GM21390 (cell line): ENCODE results near the gene DPP9.
"Not testable (repeated sequence)": the region's sequence is repeated elsewhere in the genome, so short reads cannot be mapped to it uniquely, and the experiment has no call there.

Experiments
- ATAC-seq: cut with Tn5 transposase; IDR thresholded peaks from one replicate; pipeline ENCODE4 v1.9.1; 2021; ENCODE audit not compliant: unreplicated experiment

The DPP9 gene

DNA sequence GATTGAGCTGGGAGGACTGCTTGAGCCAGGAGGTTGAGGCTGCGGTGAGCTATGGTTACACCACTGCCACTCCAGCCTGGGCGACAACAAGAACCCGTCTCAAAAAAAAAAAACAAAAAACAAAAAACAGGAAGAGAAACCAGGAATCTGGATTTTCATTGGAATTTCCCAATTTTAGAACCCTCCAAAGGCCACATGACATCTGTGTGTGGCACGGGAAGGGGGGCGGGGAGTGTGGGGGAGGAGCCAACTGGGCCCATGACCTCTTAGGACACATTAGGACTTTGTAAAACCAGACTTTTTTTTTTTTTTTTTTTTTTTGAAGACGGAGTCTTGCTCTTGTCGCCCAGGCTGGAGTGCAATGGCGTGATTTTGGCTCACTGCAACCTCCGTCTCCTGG lies 32.3 kb downstream of the DPP9 start:
- ATAC-seq, result no peak

DNA sequence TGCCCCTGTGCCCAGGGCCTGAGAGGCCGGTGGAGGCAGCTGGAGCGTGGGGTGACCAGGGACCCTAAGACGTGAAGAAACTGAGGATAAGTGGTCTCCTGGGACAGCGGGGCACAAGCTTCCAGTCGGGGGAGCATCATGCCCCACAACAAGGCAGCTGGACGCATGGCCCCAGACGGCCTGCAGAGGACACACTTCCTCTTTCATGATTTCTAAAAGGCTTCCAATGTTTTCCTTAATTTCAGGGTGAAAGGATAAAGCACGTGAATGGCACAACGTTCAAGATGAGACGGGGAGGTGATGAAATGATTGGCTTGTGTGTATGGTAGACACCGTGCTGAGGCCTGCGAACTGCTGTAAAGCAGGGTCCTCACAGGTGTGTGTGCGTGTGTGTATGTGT lies 33.3 kb downstream of the DPP9 start:
- ATAC-seq, result no peak

DNA sequence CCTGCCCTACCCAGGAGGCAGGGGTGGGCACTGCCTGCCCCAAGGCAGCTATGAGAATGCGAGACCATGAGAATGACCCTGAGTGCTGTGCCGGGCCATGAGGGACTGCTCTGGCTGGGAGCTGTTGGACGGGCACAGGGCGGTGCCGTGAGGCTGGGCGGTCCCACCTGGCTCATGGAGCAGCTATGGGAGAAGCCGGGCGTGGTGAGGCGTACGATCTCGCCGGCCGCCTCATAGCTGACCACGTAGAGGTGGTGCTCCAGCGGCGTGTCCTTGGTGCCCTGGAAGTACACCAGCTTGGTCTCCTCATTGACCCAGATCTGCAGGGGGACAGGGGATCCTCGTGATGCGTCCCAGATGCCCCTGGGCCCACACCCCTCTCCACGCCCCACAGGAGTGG lies 34.2 kb downstream of the DPP9 start:
- ATAC-seq, result no peak

DNA sequence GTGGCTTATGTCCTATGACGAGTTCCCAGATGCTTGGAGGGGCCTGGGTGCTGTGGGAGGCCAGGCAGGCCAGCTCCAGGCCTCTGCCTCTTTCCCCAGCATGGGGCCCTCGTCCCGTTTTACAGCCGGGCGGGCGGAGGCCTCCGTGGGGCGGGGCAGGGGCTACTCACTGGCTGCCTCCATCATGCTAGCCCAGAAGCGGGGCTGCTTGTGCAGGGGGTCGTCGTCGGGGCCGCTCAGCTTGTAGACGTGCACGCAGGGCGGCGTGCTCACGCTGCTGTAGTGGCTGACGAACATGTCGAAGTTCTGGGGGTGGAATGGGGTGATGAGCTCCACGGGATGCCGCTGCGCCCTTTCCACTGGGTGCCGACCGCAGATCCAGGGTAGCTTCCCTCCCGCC lies 35.1 kb downstream of the DPP9 start:
- no peak for ATAC-seq

DNA sequence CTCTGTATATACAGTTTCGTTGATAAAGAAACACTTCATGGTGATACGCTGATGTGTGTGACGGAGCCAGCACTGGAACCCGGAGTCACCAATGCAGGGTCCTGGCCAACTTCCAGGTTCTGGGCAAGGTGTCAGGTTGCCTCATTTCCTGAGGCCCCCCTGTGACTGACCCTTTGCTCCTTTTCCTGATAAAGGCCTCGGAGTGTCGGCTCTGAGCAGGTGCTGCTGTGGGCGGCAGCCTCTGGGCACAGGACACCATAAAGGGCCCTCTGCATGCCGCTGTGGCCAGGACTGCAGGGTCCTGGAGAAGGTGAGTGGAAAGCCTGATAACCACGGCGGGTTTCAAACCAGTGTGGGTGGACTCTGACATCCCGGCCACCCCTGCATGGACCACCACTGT lies 36.2 kb downstream of the DPP9 start:
- ATAC-seq, result no peak

DNA sequence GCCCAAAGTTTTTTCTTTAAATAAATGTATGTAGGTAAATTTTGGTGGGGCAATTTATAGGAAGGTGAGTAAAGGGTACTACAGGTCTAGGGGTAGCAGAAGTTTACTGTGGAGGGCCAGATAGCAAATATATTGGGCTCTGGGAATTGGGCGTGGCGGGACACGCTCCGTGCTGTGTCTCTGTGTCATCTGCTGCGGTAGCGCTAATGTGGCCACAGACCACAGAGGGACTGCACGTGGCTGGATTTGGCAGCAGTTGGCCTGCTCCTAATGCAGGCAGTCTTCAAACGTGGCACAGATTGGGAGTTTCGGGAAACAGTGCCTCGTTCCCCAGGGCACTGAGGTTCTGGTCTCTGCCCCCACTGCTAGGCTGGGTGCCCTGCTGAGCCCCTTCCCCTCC lies 36.9 kb downstream of the DPP9 start:
- no peak for ATAC-seq

DNA sequence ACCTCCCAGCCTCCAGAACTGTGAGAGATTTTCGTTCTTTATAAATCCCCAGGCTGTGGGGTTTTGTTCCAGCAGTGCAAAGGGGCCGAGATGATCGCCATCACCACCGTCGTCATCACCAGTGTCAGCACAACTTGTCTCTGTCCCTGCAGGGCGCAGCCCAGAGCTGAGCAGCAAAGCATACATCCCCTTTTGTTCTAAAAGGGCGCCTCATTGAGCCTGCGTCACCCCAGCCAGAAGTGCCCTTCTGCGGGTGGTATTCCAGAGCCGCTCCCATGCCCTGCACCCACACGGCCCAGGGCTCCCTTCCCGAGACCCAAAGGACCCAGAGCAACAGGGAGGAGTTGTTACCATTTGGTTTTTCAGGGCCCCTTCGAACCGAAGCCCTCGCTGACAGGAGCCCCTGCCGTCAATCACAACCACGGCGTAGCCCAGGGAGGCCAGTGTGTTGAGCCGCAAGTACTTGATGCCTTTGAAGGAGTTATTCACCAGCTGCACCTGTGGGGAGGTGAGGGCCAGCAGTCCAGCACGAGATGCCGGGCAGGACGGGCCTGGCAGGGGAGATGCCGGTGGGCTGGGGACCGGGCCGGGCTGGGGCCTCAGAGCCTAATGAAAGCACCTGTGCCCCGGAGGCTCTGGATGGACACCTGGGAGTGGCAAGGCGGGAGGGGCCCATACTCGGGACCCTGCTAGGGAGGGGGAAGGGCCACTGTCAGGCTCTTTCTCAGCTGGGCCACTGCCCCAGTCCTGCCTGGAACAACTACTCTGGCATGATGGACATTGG lies 39.1 kb downstream of the DPP9 start:
- ATAC-seq, result no peak

DNA sequence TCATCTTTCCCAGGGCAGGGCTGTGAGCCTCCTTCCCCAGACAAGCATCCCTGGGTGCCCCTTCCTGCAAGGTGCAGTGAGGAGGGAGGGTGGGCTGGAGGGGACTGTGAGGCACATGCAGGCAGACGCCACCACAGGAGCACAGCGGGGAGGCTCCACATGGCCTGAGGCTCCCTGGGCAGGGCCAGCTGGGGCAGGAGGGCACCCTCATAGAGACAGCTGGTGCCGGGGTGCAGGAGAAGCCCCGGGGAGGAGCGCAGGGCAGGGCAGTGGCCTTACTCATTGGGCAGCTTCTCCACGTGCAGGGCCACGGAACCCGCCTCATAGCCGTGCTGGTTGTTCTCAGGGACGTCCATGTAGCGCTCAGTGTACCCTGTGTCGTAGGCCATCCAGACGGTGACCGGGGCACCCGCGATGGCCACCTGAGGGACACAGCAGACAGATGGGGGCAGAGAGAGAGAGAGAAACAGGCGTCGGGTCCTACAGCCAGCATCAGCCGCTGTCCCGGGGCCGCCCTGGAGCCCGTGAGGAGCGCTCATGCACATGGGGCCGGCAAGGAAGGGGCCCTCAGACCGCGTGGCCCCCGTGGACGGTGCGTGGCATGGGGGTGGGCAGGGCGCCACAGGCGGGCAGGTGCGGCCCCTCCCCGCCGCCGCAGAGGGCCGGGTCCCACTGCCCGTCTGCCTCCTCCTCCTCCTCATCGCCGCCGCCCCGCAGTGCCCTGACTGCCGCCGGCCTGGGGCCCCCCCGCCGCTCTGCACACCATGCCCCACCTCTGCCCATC lies 41.0 kb downstream of the DPP9 start:
- no peak for ATAC-seq

DNA sequence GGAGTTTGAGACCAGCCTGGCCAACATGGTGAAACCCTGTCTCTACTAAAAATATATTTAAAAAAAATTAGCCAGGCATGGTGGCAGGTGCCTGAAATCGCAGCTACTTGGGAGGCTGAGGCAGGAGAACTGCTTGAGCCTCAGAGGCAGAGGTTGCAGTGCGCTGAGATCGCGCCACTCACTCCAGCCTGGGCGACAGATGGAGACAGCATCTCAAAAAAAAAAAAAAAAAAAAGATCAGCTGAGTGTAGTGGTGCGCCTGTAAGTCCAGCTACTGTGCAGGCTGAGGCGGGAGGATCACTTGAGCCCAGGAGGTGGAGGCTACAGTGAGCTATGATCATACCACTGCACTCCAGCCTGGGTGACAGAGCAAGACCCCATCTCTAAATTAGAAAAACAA lies 43.6 kb downstream of the DPP9 start:
- ATAC-seq, result not testable (repeated sequence)

DNA sequence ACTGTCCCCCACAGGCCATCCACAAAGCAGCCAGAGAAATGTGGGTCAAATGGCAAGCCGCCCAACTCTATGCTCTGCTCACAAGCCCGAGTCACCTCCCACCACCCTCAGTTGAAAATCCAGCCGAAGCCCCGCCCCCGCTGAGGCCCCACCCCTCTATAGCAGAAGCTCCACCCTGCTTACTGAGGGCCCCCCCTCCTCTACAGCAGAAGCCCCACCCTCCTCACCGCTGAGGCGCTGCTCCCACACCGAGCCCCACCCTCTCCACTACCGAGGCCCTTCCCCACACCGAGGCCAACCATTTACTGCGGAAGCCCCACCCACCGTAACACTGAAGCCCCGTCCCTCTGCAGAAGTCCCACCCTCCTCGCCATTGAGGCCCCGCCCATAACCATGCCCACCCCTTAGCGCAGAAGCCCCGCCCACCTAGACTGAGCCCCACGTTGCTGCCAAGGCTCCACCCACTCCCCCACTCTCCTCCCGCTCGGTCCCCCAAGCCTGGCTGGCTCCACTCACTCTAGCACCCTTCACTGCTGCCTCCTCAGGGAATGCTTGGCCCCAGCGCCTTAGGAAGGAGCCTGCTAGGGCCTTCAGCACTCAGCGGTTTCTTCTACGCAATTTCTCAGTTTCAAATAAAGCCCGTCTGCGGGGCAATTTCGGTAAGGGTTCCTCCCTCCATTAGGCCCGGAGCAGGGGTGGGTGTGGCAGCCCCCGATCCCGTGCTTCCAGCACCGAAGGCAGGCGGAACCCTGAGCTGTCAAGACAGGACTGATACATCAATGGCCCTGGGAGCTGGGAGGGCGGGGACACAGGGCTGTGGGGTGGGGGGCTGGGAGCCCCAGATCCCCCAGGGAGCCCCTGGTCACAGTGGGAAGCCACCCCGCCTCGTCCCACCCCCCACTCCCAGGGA lies 44.5 kb downstream of the DPP9 start:
- no peak for ATAC-seq

DNA sequence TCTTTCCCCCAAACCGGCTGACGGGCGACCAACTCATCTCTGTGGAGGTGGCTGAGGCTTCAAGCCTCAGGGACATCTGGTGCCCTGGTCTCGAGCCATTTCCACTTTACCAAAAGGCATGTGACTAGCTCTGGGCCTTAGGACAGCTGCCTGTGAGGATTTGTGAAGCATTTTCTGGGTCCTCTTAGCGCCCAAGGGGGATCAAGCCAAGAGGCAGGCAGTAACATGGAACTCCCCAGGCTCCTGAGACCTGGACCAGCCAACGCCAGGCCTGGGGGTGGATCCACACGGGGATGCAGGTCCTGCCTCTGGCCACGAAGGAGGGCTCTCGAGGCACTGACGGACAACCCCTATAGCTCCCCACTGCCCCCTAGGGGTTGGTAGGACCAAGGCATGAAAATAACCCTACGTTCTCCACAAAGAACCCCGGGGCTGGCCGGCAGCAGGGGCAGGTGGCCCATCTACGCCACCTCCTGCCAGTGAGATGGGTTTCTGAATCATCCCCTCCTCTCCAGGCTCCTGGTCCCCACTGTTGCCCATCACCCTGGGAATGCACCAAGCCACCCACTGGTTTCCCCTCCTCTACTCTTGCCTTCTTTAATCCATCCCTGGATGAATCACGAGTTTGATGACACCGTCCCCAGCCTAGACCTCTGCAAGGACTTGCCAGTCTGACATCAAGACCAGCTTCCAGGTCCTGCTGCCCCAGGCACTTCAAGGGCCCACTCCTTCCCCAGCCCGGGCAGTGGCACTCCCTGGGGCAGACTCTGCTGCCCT lies 46.5 kb downstream of the DPP9 start:
- no peak for ATAC-seq

DNA sequence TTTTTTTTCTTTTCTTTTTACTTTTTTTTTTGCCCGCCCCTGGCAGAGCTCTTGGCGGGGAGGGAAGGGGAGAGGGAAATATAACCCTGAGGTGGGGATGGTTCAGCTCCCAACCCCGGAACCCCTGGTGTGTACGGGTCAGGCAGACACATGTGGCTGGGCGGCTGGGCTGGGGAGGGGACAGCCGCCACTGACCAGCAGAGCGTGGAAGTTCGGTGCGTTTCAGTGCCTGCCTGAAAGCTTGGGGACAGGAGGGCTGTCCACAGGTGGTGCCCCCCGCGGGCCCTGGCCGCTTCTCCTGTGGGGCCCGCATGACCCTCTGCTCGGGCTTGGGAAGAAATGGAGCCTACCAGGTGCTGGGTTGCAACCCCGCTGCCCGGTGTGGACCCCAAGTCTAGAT lies 48.3 kb downstream of the DPP9 start:
- ATAC-seq, result no peak

DNA sequence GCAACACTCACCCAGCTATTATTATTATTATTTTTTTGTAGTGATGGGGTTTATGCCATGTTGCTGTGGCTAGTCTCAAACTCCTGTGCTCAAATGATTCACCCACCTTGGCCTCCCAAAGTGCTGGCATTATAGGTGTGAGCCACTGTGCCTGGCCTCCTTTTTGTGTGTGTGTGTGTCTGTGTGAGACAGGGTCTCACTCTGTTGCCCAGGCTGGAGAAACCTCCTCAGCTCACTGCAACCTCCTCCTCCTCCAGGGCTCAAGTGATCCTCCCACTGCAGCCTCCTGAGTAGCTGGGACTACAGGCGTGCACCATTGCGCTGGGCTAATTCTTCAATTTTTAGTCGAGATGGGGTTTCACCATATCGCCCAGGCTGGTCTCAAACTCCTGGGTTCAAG lies 49.9 kb downstream of the DPP9 start:
- ATAC-seq, result no peak

DNA sequence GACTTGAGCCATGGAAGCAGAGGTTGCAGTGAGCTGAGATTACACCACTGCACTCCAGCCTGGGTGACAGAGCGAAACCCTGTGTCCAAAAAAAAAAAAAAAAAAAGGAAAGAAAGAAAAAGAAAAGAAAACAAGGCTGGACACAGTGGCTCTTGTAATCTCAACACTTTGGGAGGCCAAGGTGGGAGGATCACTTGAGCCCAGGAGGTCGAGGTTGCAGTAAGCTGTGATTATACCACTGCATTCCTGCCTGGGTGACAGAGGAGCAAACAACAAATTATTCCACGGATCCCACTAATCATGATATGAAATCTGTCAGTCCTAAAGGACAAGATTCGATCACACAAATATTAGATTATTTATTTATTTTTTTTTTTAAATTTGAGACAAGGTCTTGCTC lies 50.4 kb downstream of the DPP9 start:
- ATAC-seq, result no peak

DNA sequence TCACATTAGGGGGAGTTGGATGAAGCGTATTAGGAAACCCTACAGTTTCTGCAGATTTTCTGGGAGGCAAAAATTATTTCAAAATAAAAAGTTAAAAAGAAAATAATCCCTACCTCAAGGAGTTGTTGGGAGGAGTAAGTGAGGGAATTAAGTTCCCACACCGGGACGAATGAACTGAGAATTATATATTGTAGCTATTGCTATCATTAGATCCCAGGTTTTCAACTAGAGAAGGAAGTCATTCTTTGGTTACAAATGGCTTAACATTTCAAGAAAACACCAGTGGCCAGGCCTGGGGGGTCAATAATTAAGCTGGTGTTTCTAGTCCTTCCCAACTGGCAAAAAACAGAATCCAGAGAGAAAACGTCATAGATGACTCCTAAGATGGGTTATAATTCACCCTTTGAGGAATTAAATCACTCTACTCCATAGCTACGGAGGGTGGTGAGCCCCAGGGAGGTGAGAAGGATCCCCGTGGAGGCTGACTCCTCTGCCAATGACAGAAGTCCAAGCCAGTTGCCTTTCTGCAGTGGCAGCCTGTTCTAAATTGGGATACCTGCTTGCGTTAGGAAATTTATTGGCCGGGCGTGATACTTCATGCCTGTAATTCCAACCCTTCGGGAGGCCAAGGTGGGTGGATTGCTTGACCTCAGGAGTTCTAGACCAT lies 52.3 kb downstream of the DPP9 start:
- ATAC-seq, result no peak

DNA sequence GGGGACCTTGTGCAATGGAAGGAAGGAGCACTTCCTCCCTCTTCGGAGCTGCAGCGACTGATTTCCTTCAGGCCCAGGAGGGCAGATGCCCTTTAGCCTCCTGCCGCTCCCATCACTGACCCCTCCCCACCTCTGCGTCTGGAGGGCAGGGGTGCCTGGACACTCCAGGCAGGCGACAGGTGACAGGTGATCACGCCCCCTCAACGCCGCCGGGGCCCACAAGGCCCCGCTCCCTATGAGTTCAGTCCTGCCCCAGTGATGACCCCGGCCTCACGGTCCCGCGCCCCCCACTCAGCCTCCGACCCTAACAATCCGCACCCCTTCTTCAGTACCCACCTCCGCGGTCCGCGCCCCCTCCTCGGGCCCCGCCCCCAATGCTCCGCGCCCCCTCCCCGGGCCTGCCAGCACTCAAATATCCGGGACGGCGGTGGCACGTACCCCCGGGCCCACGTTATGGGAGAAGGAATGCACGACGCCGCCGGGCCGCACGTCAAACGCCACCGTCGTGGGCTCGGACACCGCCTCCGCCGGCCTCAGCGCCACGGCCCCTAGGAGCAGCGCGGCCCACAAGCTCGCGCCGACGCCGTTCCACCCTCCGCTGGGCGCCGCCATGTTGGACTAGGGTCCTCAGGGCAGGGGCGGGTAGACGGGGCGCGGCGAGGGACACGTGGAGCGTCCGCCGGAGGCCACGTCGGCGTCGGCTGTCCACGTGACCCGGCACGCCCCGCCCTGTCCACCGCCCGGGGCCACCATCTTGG lies 53.7 kb downstream of the DPP9 start, which contains the start of gene MYDGF:
TSS of gene MYDGF (minus strand) at position 620 of the 758 bp plus-strand sequence. CDS start at position 612, 8 bp downstream.
- ATAC-seq, result peak; percentile 78

DNA sequence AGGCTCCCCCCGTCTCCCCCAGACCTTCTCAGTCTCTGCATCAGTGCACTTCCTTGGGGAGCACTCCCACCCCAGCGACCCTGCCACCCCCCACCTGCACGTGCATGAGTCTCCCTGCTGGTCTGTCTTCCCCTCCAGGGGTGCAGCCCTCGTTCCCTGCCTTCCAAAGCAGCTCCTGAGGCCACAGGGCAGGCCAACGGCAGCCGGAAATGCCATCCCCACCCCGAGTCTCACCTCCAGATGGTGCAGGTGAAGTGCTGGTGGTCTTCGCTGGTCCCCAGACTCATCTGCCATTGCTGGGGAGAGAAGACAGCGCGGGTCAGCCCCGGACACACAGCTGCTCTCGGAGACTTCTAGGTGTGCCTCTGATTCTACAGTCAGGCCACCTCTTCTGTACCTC lies 59.0 kb downstream of the DPP9 start:
- ATAC-seq, result no peak

DNA sequence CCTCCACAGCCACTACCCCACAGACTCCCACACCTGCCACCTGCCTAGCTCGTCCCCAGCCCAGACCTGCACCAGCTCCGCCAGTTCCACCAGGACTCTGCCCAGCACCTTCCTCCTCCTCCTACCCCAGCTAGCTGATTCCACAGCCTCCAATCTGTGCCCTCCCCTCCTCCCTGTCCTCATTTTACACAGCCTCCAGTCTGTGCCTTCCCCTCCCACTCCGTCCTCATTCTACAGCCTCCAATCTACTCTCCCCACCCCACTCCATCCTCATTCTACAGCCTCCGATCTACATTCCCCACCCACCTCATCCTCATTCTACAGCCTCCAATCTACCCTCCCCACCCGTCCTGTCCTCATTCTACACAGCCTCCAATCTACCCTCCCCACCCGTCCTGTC lies 60.8 kb downstream of the DPP9 start:
- no peak for ATAC-seq

DNA sequence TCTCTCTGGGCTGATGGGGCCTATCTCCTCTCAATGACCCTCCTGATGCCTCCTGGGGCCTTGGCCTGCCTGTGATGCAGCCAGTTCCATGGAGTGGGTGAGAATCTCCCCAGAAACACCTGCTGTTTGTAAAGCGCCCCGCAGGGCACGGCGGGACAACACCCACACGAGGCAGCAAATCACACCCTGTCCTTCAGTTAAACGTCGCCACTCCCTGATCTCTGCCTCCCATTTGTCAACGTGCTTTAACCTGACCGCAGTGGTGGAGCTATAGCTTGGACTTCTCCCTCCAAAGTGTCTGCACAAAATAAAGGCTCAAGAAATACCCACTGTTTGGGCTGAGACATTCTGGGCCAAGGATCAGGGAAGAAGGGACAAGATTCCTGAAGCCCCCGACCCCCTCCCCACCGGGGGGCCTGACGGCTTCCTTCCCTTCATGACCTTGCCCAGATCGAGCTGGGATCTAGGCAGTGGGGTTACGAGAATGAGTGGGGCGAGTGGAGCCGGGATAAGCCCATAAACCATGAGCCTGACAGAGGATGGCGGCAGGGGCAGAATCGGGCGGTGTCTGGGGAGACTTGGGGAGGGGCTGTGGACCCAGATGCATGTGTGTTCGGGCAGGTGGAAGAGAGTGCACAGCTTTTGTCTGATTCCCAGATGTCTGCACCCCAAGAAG lies 61.5 kb downstream of the DPP9 start:
- ATAC-seq, result no peak
